MM.1S (cell line): Measurements from ENCODE around the gene ELL.

Experiments
- EZH2 ChIP-seq: fragments of 300-600 bp; sonication (generic); optimal IDR thresholded peaks from 2 replicates; pipeline ENCODE3; 2017; ENCODE audit warnings: low read depth, mild to moderate bottlenecking, antibody characterized with exemption, low read length, mixed read lengths
- TF ChIP-seq, protein P1 (sequence below): fragments of 300-600 bp; sonication (generic); IDR thresholded peaks from 2 replicates; pipeline ENCODE4 v1.5.1; 2016; ENCODE audit warnings: antibody characterized with exemption, low read length, mixed read lengths

DNA sequence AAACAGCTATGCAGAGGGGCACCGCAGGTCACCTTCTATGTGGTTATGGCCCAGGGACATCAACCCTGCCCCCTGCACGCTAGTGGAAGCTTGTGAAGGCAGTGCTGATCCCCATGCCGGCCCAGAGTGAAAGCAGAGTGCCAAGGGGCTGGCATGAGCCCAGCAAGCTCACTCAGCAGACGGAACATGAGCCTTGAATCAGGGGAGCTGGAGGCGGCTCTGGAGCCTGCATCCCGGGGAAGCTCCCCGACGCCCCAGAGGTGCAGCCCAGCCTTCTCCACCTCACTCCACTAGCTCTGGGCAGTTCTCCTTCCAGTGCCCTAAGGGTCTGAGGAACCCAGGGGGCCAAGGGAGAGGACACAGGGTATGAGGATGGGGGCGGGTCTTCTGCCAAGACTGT lies 64.9 kb downstream of the ELL start:
- TF ChIP-seq, protein P1, sequence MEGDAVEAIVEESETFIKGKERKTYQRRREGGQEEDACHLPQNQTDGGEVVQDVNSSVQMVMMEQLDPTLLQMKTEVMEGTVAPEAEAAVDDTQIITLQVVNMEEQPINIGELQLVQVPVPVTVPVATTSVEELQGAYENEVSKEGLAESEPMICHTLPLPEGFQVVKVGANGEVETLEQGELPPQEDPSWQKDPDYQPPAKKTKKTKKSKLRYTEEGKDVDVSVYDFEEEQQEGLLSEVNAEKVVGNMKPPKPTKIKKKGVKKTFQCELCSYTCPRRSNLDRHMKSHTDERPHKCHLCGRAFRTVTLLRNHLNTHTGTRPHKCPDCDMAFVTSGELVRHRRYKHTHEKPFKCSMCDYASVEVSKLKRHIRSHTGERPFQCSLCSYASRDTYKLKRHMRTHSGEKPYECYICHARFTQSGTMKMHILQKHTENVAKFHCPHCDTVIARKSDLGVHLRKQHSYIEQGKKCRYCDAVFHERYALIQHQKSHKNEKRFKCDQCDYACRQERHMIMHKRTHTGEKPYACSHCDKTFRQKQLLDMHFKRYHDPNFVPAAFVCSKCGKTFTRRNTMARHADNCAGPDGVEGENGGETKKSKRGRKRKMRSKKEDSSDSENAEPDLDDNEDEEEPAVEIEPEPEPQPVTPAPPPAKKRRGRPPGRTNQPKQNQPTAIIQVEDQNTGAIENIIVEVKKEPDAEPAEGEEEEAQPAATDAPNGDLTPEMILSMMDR: no peak
- no peak for TF ChIP-seq EZH2
